ENCODE measurements around the gene RAB12.

Gene RAB12

GRCh38 chr18:8685141-8685913, 76.1 kb downstream of the RAB12 start:
- H3K27ac ChIP-seq, result no peak overlapping the region
- H2AFZ ChIP-seq (ENCODE audit: low read depth), result no peak overlapping the region
- H3K27me3 ChIP-seq (ENCODE audit: insufficient read depth, low read depth), result no peaks in the 10 kb centered on the region
- peaks cover 4% of the 10 kb centered on the region for H3K4me1 ChIP-seq (ENCODE audit: low read depth, poor library complexity, severe bottlenecking)
- H4K20me1 ChIP-seq (ENCODE audit: insufficient read depth), result no peaks in the 10 kb centered on the region
- H3K9ac ChIP-seq, result no peak overlapping the region
- H3K36me3 ChIP-seq (ENCODE audit: insufficient read depth), result no peaks in the 10 kb centered on the region
- no peak overlapping the region for H3K4me3 ChIP-seq (IDR thresholded peaks at IDR 0.05; ENCODE audit: insufficient read depth, low read depth, low read length)
- no peak overlapping the region for H3K4me2 ChIP-seq
- no peak for TF ChIP-seq CTCF (conservative IDR thresholded peaks at IDR 0.05; ENCODE audit: low read depth, low read length)
- H3K79me2 ChIP-seq (ENCODE audit: insufficient read depth, low read depth), result no peaks in the 10 kb centered on the region

GRCh38 chr18:8685914-8686216, 76.6 kb downstream of the RAB12 start:
- Histone ChIP-seq H3K4me2 (no peak overlapping the region), H3K36me3 (ENCODE audit: insufficient read depth) (no peaks in the 10 kb centered on the region), H2AFZ (ENCODE audit: low read depth) (no peak overlapping the region), H3K4me3 (IDR thresholded peaks at IDR 0.05; ENCODE audit: insufficient read depth, low read depth, low read length) (no peak overlapping the region), H3K9ac (no peak overlapping the region), H4K20me1 (ENCODE audit: insufficient read depth) (no peaks in the 10 kb centered on the region), H3K4me1 (ENCODE audit: low read depth, poor library complexity, severe bottlenecking) (peaks cover 4% of the 10 kb centered on the region), H3K27ac (no peak overlapping the region), H3K79me2 (ENCODE audit: insufficient read depth, low read depth) (no peaks in the 10 kb centered on the region), H3K27me3 (ENCODE audit: insufficient read depth, low read depth) (no peaks in the 10 kb centered on the region)
- TF ChIP-seq CTCF (conservative IDR thresholded peaks at IDR 0.05; ENCODE audit: low read depth, low read length), result no peak

- Histone ChIP-seq H3K4me3 (IDR thresholded peaks at IDR 0.05; ENCODE audit: insufficient read depth, low read depth, low read length) (no peak overlapping the region), H4K20me1 (ENCODE audit: insufficient read depth) (no peaks in the 10 kb centered on the region), H3K27ac (no peak overlapping the region), H3K36me3 (ENCODE audit: insufficient read depth) (no peaks in the 10 kb centered on the region), H3K4me1 (ENCODE audit: low read depth, poor library complexity, severe bottlenecking) (no peaks in the 10 kb centered on the region), H3K27me3 (ENCODE audit: insufficient read depth, low read depth) (no peaks in the 10 kb centered on the region), H2AFZ (ENCODE audit: low read depth) (no peak overlapping the region), H3K4me2 (no peak overlapping the region), H3K79me2 (ENCODE audit: insufficient read depth, low read depth) (no peaks in the 10 kb centered on the region), H3K9ac (no peak overlapping the region)
- no peak for TF ChIP-seq CTCF (conservative IDR thresholded peaks at IDR 0.05; ENCODE audit: low read depth, low read length)
Observed at GRCh38 chr18:8686611-8687010, 77.4 kb downstream of the RAB12 start.

DNA sequence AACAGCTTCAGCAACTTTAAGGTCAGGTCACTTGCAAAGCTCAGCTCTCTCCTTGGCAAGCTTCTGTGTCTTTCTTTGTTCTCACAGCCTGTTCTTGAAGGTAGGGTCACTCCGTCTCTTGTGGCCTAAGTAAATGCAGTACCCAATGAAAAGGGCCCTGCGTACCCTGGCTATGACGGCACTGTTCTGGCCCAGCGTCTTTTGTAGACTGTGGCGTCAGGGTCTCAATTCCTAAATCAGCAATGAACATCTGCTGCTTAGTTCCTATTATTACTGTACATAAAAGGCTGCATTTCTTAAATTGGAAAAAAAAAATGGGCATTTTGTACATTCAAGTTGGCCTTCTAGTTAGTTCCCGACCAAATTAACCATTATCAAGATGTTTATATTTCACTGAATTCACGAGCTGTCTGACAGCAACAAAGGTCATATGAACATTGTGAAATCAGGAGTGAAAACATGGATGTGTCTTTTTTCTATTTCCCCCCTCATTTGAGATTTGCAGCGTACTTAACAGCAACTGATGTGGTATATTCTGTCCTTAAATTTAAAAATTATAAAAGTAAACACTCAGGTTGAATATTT, 79.1 kb downstream of the RAB12 start:
- Histone ChIP-seq H3K27me3 (ENCODE audit: insufficient read depth, low read depth) (no peaks in the 10 kb centered on the region), H2AFZ (ENCODE audit: low read depth) (no peak overlapping the region), H3K4me2 (no peak overlapping the region), H3K27ac (no peak overlapping the region), H4K20me1 (ENCODE audit: insufficient read depth) (no peaks in the 10 kb centered on the region), H3K9ac (no peak overlapping the region), H3K4me3 (IDR thresholded peaks at IDR 0.05; ENCODE audit: insufficient read depth, low read depth, low read length) (no peak overlapping the region), H3K36me3 (ENCODE audit: insufficient read depth) (no peaks in the 10 kb centered on the region), H3K4me1 (ENCODE audit: low read depth, poor library complexity, severe bottlenecking) (no peaks in the 10 kb centered on the region), H3K79me2 (ENCODE audit: insufficient read depth, low read depth) (no peaks in the 10 kb centered on the region)
- no peak for TF ChIP-seq CTCF (conservative IDR thresholded peaks at IDR 0.05; ENCODE audit: low read depth, low read length)
